B cell (primary cell): Measurements from ENCODE around the gene EXTL1. TPM values are rescaled to one million over a fixed set of nuclear protein-coding genes. Genes with fewer than 3 reads are reported as not detected.

Experiments used
- ATAC-seq: fragments of 200-7000 bp; cut with Tn5 transposase; one replicate; pipeline ENCODE4 v1.10.0; 2021; ENCODE audit warnings: low read depth, mild to moderate bottlenecking, moderate number of reproducible peaks, moderate library complexity
- CTCF ChIA-PET: fragments of 350-600 bp; sonication (Branson Sonifier 250); formaldehyde crosslinking; loops from one replicate; lab custom pipeline; 2021; ENCODE audit warnings: antibody characterized with exemption, inconsistent platforms; lab: Charles Lee
- POLR2A ChIA-PET: fragments of 350-600 bp; sonication (Branson Sonifier 250); formaldehyde crosslinking; loops from one replicate; lab custom pipeline; 2021; ENCODE audit warnings: antibody characterized with exemption; lab: Charles Lee
- DNase-seq: peaks from one replicate; pipeline ENCODE4 v3.0.0; 2013
- H2AFZ ChIP-seq: 2 replicates; pipeline ENCODE4 v1.6.1; 2012; ENCODE audit warnings: mild to moderate bottlenecking, low read depth, low read length; ENCODE audit not compliant: insufficient read depth, poor library complexity, severe bottlenecking
- H3K27ac ChIP-seq, 2 donors: 1 replicate in 1 of 2; 2 replicates in 1 of 2; pipeline ENCODE4 v1.5.1; 2012 to 2013; ENCODE audit warnings: low read length in 2 of 2, mild to moderate bottlenecking in 2 of 2, moderate library complexity in 1 of 2
- H3K27me3 ChIP-seq, 4 experiments: fragments of 200-600 bp in 1 of 4; sonication (generic) in 1 of 4; replicated peaks in 1 of 4; 1 replicate in 2 of 4; 2 replicates in 2 of 4; pipeline versions ENCODE4 v1.6.1 to v1.7.0; 2013 to 2016; ENCODE audit warnings: low read length in 3 of 4, mild to moderate bottlenecking in 2 of 4, mixed read lengths in 1 of 4, moderate library complexity in 1 of 4; ENCODE audit not compliant: insufficient read depth in 4 of 4, control insufficient read depth in 3 of 4; ENCODE audit errors: control extremely low read depth in 1 of 4
- H3K36me3 ChIP-seq, 2 experiments: replicated peaks in 1 of 2; 1 replicate in 1 of 2; 2 replicates in 1 of 2; pipeline versions ENCODE4 v1.6.1 to v1.7.1; 2013; ENCODE audit warnings: low read length in 1 of 2; ENCODE audit not compliant: insufficient read depth in 2 of 2, control insufficient read depth in 1 of 2; ENCODE audit errors: control extremely low read depth in 1 of 2, extremely low read depth in 1 of 2
- H3K4me1 ChIP-seq, 2 donors: fragments of 200-600 bp in 1 of 2; sonication (generic) in 1 of 2; 1 replicate in 1 of 2; 2 replicates in 1 of 2; pipeline versions ENCODE4 v1.5.1 to v1.6.1; 2013 to 2017; ENCODE audit warnings: low read length in 2 of 2; ENCODE audit not compliant: control insufficient read depth in 2 of 2, insufficient read depth in 2 of 2
- H3K4me2 ChIP-seq: replicated peaks from 2 replicates; pipeline ENCODE3; 2012; ENCODE audit warnings: mild to moderate bottlenecking, low read depth, low read length; ENCODE audit not compliant: poor library complexity, severe bottlenecking
- H3K4me3 ChIP-seq, 5 experiments: fragments of 200-600 bp in 1 of 5; sonication (generic) in 1 of 5; 1 replicate in 3 of 5; 2 replicates in 2 of 5; pipeline versions ENCODE4 v1.5.1 to v1.7.0; 2011 to 2016; ENCODE audit warnings: low read length in 4 of 5, mild to moderate bottlenecking in 4 of 5, low read depth in 2 of 5, control low read depth in 1 of 5, moderate library complexity in 1 of 5; ENCODE audit not compliant: insufficient read depth in 1 of 5; ENCODE audit errors: control extremely low read depth in 1 of 5, extremely low read depth in 1 of 5
- H3K79me2 ChIP-seq: fragments of 200-600 bp; sonication (generic); one replicate; pipeline ENCODE4 v1.6.0; 2016; ENCODE audit warnings: low read length; ENCODE audit not compliant: control insufficient read depth, insufficient read depth
- H3K9ac ChIP-seq: fragments of 200-600 bp; sonication (generic); 2 replicates; pipeline ENCODE4 v1.6.1; 2017; ENCODE audit warnings: mild to moderate bottlenecking, low read length, moderate library complexity
- H3K9me3 ChIP-seq, 3 donors: one replicate each; pipeline versions ENCODE4 v1.6.1 to v1.7.1; 2013; ENCODE audit warnings: low read length in 2 of 3; ENCODE audit not compliant: control insufficient read depth in 2 of 3, insufficient read depth in 1 of 3; ENCODE audit errors: control extremely low read depth in 1 of 3
- H4K20me1 ChIP-seq: 2 replicates; pipeline ENCODE4 v1.6.0; 2012; ENCODE audit warnings: mild to moderate bottlenecking, low read length; ENCODE audit not compliant: insufficient read depth, control insufficient read depth, poor library complexity, severe bottlenecking
- H3K27ac Mint-ChIP-seq: one replicate; pipeline ENCODE4 v1.8.0; 2021; ENCODE audit warnings: mixed read lengths
- H3K27me3 Mint-ChIP-seq: one replicate; pipeline ENCODE4 v1.8.0; 2021; ENCODE audit warnings: mixed read lengths
- H3K4me1 Mint-ChIP-seq: one replicate; pipeline ENCODE4 v1.8.0; 2021; ENCODE audit warnings: mixed read lengths
- H3K4me3 Mint-ChIP-seq: one replicate; pipeline ENCODE4 v1.8.0; 2021; ENCODE audit warnings: mixed read lengths
- H3K9me3 Mint-ChIP-seq: one replicate; pipeline ENCODE4 v1.8.0; 2022; ENCODE audit warnings: mixed read lengths; ENCODE audit not compliant: insufficient read depth
- EZH2 ChIP-seq: IDR thresholded peaks from 2 replicates; pipeline ENCODE4 v1.6.1; 2012; ENCODE audit warnings: borderline replicate concordance, low read depth, mild to moderate bottlenecking, moderate library complexity, low read length; ENCODE audit not compliant: insufficient read depth, poor library complexity, severe bottlenecking
- WGBS: methylation state at CpG from one replicate; pipeline ENCODE4 v1.1.5; 2013; ENCODE audit warnings: missing lambda C conversion rate; ENCODE audit not compliant: insufficient coverage; 5-methylcytosine and 5-hydroxymethylcytosine counted together
- intact Hi-C: fragments of 100-400 bp; cut with micrococcal nuclease; formaldehyde crosslinking; loops from one replicate; pipeline ENCODE4 v1.10.0; 2022
- polyA plus RNA-seq: library from polyadenylated mRNA; depleted of rRNA; stranded (reverse); fragments of >200 nt; gene quantifications from 2 replicates; pipeline ENCODE4 v1.2.3, GENCODE V29; 2012
- total RNA-seq, 2 donors: library from RNA; stranded (reverse); fragments of 120-200 nt in 1 of 2; gene quantifications; 1 replicate in 1 of 2; 2 replicates in 1 of 2; pipeline versions ENCODE4 v1.2.3 to v1.2.4, GENCODE V29; 2013 to 2022
- TF ChIP-seq, protein P1 (sequence below): fragments of 200-600 bp; IDR thresholded peaks from one replicate; pipeline ENCODE4 v1.8.0; 2022; ENCODE audit warnings: antibody characterized with exemption, mild to moderate bottlenecking

Gene EXTL1
- total and polyA plus RNA-seq, 2 donors (not counting 1 experiment from before 2014, with no cell fraction given): 0.12 TPM; not detected in 1

DNA sequence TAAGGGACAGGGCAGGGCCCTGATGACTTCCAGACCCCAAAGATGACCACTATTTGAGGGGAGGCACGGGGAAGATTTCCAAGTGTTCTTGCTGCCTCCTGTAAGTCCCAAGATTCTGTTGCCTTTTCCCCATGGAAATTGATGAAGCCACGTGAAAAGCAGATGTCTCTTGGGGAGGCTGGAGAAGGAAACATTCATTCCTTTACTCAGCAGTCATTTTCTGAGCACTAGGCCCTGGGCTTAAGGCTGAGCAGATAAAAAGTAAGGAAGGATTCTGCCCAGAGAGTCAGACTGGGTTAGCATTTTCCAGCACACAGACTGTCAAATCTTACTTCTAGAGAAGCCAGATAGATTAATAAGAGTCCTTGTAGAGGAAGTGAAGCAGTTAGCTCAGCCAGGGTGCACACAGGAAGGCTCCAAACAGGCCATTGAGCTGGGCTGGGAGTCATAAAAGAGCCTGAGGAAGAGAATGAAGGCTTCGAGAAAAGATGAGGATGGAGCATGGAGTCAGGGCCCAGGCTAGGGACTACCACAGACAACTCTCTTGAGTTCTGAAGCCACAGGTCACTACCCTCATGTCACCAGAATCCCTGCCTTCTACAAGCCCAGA is 10.1 kb downstream of the EXTL1 start:
- intact Hi-C loops: no loop called here
- H3K27ac Mint-ChIP-seq: no peak overlapping the region
- ChIA-PET CTCF (interaction anchor here (1.5 kb wide), 1 partner anchor 136 kb away, joined by 4 read pairs; no protein-coding TSS in a partner anchor), POLR2A (interaction anchor here (0.6 kb wide), 1 partner anchor 375 kb away, joined by 7 read pairs; no protein-coding TSS in a partner anchor)
- H3K9me3 Mint-ChIP-seq: no peaks in the 10 kb centered on the region
- peaks cover 13% of the 10 kb centered on the region for H3K4me1 Mint-ChIP-seq
- Histone ChIP-seq H3K4me1 (peaks cover 10 to 13% of the 10 kb centered on the region in 2 donors), H3K27me3 (peaks cover 0 to 26% (median 3%) of the 10 kb centered on the region in 4 experiments), H3K9me3 (no peaks in the 10 kb centered on the region), H4K20me1 (no peaks in the 10 kb centered on the region), H3K36me3 (no peaks in the 10 kb centered on the region), H3K9ac (no peak overlapping the region), H3K4me3 (no peak overlapping the region), H3K4me2 (no peak overlapping the region), H2AFZ (no peak overlapping the region), H3K27ac (no peak overlapping the region), H3K79me2 (no peaks in the 10 kb centered on the region)
- DNase-seq (no peak), ATAC-seq (no peak)
- peaks cover 13% of the 10 kb centered on the region for H3K27me3 Mint-ChIP-seq
- no peak overlapping the region for H3K4me3 Mint-ChIP-seq
- WGBS: 83% methylated on average over 1 of the region's 3 CpGs
- no peak for TF ChIP-seq EZH2
- TF ChIP-seq, protein P1, sequence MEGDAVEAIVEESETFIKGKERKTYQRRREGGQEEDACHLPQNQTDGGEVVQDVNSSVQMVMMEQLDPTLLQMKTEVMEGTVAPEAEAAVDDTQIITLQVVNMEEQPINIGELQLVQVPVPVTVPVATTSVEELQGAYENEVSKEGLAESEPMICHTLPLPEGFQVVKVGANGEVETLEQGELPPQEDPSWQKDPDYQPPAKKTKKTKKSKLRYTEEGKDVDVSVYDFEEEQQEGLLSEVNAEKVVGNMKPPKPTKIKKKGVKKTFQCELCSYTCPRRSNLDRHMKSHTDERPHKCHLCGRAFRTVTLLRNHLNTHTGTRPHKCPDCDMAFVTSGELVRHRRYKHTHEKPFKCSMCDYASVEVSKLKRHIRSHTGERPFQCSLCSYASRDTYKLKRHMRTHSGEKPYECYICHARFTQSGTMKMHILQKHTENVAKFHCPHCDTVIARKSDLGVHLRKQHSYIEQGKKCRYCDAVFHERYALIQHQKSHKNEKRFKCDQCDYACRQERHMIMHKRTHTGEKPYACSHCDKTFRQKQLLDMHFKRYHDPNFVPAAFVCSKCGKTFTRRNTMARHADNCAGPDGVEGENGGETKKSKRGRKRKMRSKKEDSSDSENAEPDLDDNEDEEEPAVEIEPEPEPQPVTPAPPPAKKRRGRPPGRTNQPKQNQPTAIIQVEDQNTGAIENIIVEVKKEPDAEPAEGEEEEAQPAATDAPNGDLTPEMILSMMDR: no peak

DNA sequence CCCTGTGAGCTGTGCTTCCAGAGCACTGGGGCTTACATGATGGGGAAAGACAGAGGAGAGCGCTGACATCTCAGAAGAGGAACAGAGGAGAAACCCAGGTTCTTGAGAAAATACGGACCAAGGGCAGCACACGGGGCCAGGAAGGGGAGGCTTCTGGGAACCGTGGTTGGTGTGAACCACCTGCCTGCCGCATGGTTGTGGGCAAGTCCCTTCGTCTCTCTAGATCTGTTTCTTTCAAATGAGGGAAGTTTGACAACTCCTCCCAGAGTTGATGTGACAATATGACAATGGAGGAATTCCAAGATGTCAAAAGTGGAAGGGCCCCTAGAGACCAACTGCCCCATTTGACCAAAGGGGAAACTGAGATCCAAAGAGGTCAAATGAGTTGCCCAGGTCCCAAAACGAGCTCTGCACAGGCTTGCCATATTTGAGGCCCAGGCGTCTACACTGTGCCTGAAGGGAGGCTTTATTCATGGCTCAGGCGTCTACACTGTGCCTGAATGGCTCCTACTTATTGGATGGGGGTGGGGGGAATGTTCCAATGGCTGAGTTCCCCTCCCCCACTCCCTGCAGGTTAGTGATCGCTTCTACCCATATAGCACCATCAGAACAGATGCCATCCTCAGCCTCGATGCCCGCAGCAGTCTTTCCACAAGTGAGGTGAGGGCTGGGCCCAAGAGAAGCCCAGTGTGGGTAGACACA is 11.2 kb downstream of the EXTL1 start:
- peaks cover 10 to 13% of the 10 kb centered on the region in 2 donors for H3K4me1 ChIP-seq
- H3K27me3 ChIP-seq: peaks cover 0 to 29% (median 4%) of the 10 kb centered on the region in 4 experiments
- TF ChIP-seq EZH2: no peak
- TF ChIP-seq, protein P1: no peak
- no peak for ATAC-seq
- no peak overlapping the region for H3K4me2 ChIP-seq
- no peak overlapping the region for H3K4me3 Mint-ChIP-seq
- peaks cover 13% of the 10 kb centered on the region for H3K27me3 Mint-ChIP-seq
- no peaks in the 10 kb centered on the region for H4K20me1 ChIP-seq
- no peaks in the 10 kb centered on the region for H3K9me3 ChIP-seq
- intact Hi-C loops: no loop called here
- no peaks in the 10 kb centered on the region for H3K36me3 ChIP-seq
- no peak overlapping the region for H3K27ac ChIP-seq
- H3K27ac Mint-ChIP-seq: no peak overlapping the region
- POLR2A ChIA-PET: interaction anchor here (0.6 kb wide), 1 partner anchor 376 kb away, joined by 7 read pairs; no protein-coding TSS in a partner anchor
- no peaks in the 10 kb centered on the region for H3K9me3 Mint-ChIP-seq
- H3K9ac ChIP-seq: no peak overlapping the region
- no peak for DNase-seq
- H3K4me3 ChIP-seq: no peak overlapping the region
- no peak overlapping the region for H2AFZ ChIP-seq
- WGBS: 85% methylated on average over 10 of the region's 12 CpGs
- peaks cover 13% of the 10 kb centered on the region for H3K4me1 Mint-ChIP-seq
- CTCF ChIA-PET: no interaction called here
- H3K79me2 ChIP-seq: no peaks in the 10 kb centered on the region
